GM21526 (cell line): ENCODE measurements around the gene CCDC6.
"Not testable (repeated sequence)": the region's sequence is repeated elsewhere in the genome, so short reads cannot be mapped to it uniquely, and the experiment has no call there.

Experiments used
- ATAC-seq: cut with Tn5 transposase; IDR thresholded peaks from one replicate; pipeline ENCODE4 v1.9.1; 2021; ENCODE audit warnings: moderate library complexity; ENCODE audit not compliant: unreplicated experiment, low FRiP score

Gene CCDC6

DNA sequence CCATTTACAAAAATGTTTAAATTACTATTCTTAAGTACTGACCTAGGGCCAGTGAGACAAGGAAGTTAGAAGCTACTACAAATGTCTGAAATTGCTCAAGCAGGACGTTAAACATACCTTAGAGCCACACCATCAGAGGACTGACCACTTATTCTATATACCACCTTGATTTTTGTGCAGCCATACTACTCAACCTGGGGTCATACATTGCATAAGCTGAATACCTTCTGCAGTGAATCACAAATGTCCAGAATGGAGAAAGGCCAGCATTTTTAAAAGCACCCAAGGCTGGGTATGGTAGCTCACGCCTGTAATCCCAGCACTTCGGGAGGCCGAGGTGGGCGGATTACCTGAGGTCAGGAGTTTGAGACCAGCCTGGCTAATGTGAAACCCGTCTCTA is 131.9 kb downstream of the CCDC6 start:
- ATAC-seq: no peak

DNA sequence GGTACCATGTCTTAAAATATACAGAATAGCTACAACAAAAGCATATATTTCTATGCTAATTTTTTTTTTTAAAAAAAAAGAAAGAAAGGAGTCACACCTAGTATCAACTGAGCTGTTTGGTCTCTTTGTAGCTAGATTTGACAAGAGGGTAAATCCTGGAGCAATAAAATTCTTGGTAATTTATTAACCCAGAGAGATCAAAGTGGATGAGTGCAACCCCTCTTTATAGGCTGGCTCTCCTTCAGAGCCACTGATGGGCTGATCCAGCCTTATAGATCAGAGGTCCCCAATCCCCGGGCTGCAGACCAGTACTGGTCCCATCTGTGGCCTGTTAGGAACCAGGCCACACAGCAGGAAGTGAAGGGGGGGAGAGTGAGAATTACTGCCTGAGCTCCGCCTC is 133.3 kb downstream of the CCDC6 start:
- no peak for ATAC-seq

DNA sequence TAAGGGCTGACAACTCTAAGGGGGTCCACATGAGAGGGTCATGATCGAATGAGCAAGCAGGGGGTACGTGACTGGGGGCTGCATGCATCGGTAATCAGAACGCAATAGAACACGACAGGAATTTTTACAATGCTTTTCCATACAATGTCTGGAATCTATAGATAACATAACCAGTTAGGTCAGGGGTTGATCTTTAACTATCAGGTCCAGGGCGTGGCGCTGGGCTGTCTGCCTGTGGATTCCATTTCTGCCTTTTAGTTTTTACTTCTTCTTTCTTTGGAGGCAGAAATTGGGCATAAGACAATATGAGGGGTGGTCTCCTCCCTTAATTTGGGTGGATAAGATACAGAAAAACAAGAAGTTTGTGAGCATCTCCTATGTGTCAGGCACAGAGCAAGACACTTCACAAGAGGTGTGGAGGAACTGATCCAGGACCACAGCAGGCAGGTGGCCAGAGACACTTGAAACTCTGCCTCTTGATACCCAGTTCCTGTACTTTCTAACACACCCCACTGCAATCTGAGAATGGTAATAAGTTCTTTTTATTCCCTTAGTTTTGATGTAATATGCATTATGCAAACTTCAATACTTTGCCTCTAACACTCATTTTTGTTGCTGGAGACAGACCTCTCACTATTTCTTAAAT is 135.1 kb downstream of the CCDC6 start:
- no peak for ATAC-seq

DNA sequence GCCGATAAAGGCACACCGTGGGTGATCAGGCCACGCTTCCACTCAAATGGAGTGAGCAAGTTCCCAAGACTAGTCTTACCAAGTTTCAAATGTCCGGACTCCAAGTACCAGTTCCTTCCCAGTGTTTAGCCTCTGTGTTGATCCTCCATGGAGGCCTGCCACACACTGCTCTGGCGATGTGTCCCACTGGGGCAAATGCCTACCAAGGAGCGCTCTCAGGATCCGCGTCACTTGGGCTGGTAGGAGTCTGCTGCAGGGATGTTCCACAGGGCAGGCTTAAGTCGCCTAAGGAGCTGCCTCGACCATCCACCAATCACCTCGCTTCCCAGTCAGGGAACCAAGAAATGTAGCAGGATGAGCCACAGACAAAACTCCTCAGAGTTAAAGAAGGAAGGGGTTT is 135.7 kb downstream of the CCDC6 start:
- ATAC-seq: no peak

DNA sequence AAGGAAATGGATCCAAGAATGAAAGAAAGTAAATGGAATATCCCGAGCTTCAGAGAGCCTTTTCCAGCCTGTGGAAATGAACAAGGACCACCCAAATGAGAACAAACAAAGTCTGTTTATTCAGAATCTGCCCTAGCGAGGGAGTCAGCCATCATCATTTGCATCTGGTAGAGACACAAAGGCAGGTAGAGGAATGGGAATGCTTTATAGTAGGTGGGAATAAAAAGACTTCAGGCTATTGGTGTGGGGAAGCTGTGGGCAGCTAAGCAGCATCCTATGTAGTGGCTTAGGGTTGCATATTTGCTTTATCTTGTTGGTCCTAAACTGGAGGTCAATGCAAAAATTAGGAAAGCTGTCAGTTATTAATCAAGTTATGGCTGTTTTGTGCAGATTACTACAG is 143.9 kb downstream of the CCDC6 start:
- ATAC-seq: no peak

DNA sequence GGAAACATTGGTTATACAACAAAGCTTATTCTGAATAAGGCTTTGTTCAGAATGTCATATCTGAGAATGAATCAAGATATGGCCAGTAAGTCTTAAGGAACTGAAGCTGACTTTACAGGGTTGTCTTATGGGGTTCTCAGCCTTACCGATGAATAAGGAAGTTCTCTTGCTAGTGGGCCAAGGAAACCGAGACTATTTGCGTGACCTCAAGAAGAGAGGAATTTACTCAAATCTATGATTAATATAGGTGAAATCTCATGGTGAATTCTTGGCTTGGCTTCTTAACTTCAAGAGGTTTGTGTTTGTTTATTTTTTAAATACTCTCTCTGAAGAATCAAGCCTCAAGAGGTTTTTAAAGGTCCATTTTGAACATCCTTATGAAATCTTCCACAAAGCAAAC is 148.4 kb downstream of the CCDC6 start:
- no peak for ATAC-seq

DNA sequence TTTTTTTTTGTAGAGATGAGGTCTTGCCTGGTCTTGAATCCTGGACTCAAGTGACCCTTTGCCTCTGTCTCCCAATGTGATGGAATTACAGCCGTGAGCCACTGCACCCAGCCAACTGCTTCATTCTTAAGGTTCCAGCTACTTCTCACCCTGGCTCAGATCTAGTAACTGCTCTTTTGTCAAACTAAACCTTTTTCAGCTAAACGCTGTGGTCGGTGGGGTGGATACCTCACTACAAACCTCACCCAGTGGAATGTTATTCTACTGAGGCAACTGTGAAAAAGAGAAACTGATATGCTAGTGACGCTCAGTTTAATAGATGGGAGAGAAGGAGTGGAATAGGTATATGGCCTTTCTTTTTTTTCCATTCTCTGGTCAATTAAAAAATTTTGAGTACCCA is 151.4 kb downstream of the CCDC6 start:
- ATAC-seq: no peak

DNA sequence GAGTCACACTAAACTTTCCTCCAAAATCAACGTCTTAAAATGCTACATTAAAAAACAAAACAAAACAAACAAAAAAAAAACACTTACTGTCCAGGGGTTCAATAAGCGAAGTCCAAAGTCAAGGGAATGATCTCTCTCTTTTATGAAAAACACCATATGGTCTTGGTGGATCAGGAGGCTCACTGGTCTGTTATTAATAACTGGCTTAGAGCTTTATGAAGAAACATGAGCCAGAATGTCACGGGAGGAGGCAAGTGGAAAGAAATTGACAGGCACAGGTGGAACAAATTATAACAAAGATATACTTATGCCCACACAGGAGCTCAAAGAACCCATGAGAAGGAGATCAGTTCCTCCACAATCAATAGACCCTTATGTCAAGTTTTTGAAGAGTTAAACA is 153.1 kb downstream of the CCDC6 start, which contains the start of gene MRLN:
TSS of gene MRLN (minus strand) at position 189 of the 400 bp plus-strand sequence.
- no peak for ATAC-seq

DNA sequence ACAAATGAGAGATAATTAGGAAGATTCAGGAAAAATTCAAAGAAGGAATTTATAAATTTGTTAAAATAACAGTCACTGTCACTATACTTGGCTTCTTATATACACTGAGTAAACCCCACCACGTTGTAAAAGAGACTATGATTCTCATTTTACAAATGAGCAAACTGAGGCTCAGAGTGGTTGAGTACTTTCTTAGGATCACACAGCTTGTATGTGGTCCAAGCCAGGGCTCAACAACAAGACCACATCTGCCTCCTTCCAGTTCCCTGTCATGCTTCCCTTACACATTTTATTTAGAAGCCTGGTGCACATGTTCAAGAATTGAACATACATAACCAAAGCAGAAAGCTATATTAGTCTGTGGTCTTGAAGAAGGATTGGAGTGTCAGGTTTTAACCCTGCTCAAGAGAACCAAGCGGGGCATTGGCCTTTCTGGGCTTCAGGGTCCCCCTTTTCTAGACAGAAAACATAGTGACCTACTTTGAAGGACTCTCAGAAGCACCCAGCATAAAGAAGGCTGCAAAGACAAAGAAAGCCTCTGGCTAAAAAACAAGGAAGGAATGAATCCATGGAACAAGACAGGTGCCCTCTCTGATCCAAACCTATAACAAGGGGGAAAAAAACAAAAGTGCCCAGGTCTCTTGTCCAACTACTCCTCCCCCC is 153.9 kb downstream of the CCDC6 start:
- ATAC-seq: no peak

DNA sequence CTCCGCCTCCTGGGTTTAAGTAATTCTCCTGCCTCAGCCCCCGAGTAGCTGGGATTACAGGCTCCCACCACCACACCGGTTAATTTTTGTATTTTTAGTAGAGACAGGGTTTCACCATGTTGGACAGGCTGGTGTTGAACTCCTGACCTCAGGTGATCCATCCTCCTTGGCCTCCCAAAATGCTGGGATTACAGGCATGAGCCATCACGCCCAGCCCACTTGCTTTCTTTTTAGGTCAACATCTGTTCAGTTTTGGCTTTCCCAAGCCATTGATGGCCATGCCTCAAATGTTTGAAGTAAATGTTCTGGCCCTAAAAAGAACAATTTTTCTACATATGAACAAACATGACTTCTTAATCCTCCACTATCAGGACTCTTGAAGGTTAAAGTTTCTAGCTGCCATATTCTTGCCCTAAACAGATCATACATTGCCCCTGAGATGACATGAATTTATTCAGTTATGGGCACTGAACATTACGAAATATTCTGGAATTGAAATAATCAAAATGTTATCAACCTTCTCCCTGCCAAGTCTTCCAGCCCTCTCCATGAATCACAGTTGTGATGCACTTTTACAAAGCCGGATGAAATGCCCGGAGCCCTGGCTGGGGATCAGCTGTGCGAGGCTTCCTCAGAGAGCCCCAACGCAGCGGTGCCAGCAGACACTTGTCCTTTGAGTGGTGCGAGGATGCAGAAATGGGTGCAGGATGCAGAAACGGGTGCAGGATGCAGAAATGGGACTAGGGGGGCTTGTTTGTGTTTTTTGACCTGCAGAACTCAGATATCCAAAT is 156.0 kb downstream of the CCDC6 start:
- no peak for ATAC-seq

DNA sequence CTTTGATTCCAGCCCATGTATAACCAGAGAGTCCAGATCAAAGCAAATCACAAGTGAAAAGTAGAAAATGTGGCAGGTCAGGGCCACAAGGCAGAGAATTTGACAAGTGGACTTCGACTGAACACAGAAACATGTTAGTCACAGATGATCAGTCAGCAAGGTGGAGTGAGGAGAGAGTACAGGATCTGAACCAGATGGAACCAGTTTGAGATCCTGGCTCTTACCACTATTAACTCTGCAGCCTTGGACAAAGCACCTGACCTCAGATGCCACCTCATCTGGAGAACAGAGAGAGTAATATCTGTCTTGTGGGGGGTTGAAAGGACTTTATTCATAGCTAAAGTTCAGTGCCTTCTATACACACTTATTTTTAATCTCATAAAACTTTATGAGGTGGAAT is 157.5 kb downstream of the CCDC6 start:
- no peak for ATAC-seq

DNA sequence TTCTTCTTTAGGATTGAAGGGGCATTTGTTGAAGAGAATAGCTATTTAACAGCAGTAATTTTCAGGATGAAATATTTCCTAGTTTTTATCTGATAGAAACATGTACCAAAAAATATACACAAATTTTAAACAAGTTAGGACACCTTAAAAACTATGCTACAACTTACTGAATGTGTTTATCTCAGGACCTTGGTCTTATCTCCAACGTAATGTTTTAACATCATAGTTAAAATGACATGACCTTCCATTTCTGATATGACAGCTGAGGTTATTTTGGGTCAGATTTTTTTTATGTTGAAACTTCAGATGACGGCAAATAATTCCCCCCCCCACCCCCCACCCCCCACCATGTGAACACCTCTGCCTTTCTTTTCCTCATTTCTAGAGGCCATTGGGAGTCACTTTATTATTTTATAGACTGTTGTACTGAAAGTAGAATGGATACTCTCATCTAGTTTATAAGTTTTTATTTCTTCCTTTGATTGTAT is 161.1 kb downstream of the CCDC6 start:
- ATAC-seq: no peak

DNA sequence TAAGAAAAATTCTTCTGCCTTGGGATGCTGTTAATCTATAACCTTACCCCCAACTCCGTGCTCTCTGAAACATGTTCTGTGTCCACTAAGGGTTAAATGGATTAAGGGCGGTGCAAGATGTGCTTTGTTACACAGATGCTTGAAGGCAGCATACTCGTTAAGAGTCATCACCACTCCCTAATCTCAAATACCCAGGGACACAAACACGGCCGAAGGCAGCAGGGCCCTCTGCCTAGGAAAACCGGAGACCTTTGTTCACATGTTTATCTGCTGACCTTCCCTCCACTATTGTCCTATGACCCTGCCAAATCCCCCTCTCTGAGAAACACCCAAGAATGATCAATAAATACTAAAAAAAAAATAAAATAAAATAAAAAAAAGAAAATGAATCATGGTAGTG is 161.6 kb downstream of the CCDC6 start:
- not testable (repeated sequence) for ATAC-seq

DNA sequence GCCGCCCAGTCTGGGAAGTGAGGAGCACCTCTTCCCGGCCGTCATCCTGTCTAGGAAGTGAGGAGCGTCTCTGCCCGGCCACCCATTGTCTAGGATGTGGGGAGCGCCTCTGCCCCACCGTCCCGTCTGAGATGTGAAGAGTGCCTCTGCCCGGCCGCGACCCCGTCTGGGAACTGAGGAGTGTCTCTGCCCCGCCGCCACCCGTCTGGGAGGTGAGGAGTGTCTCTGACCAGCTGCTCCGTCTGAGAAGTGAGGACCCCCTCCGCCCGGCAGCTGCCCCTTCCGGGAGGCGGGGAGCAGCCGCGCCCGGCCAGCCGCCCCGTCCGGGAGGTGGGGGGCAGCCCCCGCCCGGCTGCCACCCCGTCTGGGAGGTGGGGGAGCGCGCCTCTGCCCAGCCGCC is 162.2 kb downstream of the CCDC6 start:
- not testable (repeated sequence) for ATAC-seq

DNA sequence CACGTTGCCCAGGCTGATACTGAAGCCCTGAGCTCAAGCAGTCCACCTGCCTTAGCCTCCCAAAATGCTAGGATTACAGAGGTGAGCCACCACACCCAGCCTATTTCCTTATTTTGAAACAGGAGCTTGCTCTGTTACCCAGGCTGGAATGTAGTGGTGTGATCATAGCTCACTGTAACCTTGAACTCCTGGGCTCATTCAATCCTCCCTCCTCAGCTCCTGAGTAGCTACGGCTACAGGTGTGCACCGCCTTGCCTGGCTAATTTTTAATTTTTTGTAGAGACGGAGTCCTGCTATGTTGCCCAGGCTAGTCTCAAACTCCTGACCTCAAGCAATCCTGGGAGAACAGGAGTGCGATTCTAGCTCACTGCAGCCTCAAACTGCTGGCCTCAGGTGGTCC is 164.8 kb downstream of the CCDC6 start:
- no peak for ATAC-seq

DNA sequence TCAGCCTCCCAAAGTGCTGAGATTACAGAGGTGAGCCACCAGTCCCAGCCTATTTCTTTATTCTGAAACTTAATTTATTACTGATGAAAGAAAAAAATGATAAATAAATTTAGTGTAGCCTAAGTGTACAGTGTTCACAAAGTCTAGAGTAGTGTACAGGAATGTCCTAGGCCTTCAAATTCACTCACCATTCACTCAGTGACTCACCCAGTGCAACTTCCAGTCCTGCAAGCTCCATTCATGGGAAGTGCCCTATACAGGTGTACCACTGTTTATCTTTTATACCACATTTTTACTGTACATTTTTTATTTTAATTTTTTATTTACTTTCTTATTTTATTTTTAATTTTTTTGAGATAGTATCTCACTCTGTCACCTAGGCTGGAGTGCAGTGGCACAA is 165.3 kb downstream of the CCDC6 start:
- no peak for ATAC-seq
